Right renal pelvis (tissue), 4 donors: Measurements from ENCODE around the gene SCN3B. TPM values are rescaled to one million over a fixed set of nuclear protein-coding genes. Genes with fewer than 3 reads are reported as not detected.

Source experiments
- DNase-seq, 4 donors: peaks; one replicate each; pipeline ENCODE4 v3.0.0-alpha.2; 2013; ENCODE audit warnings: low read depth in 4 of 4, low spot score in 3 of 4, missing footprints in 1 of 4
- polyA plus RNA-seq, 4 donors: library from polyadenylated mRNA; unstranded; fragments of 120-200 nt; gene quantifications; one replicate each; pipeline ENCODE4 v1.2.1, GENCODE V29; 2013; ENCODE audit not compliant: insufficient read length in 4 of 4

SCN3B gene
- polyA plus RNA-seq, 4 donors: 1.4 to 1.9 (median 1.6) TPM

DNA sequence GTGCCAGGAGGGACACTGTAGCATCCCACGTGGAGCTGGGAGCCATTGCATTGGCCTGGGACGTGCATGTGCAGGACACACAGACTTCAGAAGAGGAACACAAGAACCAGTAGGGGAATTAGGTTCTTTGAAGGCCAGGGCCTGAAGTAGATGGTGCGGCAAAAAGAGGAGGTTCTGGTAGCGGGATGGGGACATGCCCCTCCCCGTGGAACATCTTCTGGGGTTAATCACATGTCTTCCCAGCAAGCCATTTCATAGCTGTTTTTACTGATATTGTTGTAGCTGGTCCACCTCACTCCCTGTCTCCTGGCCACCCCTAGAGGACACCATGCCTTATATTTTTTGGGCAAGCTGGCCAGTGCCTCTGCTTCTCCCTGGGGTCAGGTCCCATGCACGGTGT, 74.3 kb downstream of the SCN3B start:
- no peak for DNase-seq

DNA sequence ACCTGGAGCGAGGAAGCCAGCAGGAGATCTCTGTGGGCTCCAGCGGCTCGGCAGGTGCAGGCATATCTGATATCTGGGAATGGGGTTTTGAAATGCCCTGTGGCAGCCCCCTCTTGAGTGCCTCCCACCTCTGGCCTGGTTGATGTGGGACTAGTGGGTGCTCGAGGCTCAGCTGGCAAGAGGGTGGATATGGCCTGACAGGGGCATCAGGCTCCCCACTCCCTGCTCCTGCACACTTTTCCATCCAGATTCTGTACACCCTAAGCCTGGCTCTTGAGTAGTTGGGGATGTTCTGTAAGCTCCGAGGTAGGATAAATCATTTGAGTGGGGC, 75.0 kb downstream of the SCN3B start:
- DNase-seq: no peak

Other genes starting within 250 kb of the SCN3B start
- 10 to 100 TPM; 10.7 to 13.0 (median 12.1) TPM for gene GRAMD1B, start 224.4 kb downstream of the SCN3B start, polyA plus RNA-seq
- 10 to 100 TPM; 15.6 to 19.7 (median 17.7) TPM for gene ZNF202, start 87.0 kb upstream of the SCN3B start, polyA plus RNA-seq
- not detected for gene OR6X1, start 99.9 kb upstream of the SCN3B start, polyA plus RNA-seq
- not detected for gene OR6M1, start 151.7 kb upstream of the SCN3B start, polyA plus RNA-seq
- not detected for gene TMEM225, start 231.0 kb upstream of the SCN3B start, polyA plus RNA-seq
- gene OR8D4, start 247.5 kb upstream of the SCN3B start, polyA plus RNA-seq: under 1 TPM in 1 of 4 donors, not detected in 3; 0.01 TPM